Neuron (in vitro differentiated cells): Measurements from ENCODE around the gene CIDEC.

Source experiments
- H2AFZ ChIP-seq: one replicate; pipeline ENCODE4 v1.6.1; 2013; ENCODE audit warnings: low read depth, mild to moderate bottlenecking, inconsistent platforms, low read length, moderate library complexity
- H3K27me3 ChIP-seq: one replicate; pipeline ENCODE4 v1.6.1; 2013; ENCODE audit warnings: low read length; ENCODE audit not compliant: insufficient read depth
- H3K36me3 ChIP-seq: one replicate; pipeline ENCODE4 v1.6.1; 2013; ENCODE audit warnings: low read length; ENCODE audit not compliant: insufficient read depth
- H3K4me1 ChIP-seq: one replicate; pipeline ENCODE4 v1.6.1; 2013; ENCODE audit warnings: low read length; ENCODE audit not compliant: insufficient read depth
- H3K4me3 ChIP-seq: 2 replicates; pipeline ENCODE4 v1.5.1; 2013; ENCODE audit warnings: mild to moderate bottlenecking, low read length, moderate library complexity
- H3K9me3 ChIP-seq: one replicate; pipeline ENCODE4 v1.6.1; 2013; ENCODE audit warnings: low read length

The CIDEC gene

DNA sequence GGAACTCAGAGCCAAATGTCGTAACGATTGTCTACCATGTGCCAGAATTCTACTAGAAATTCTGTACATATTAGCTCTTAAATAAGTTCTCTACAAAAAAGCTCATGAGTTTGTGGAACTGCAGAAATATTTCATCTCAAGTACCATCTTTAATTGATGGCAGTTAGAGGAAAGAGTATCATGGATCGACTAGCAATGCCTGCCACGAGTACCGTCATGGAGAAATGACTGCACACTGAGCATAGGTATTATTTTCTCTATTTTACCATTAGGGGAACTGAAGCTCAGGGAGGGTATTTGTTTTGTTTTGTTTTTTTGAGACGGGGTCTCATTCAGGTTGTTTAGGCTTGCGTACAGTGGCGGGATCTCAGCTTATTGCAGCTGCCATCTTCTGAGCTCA, 39.0 kb downstream of the CIDEC start:
- Histone ChIP-seq H3K9me3 (no peaks in the 10 kb centered on the region), H3K4me3 (no peak overlapping the region), H3K4me1 (peaks cover 5% of the 10 kb centered on the region), H3K27me3 (no peaks in the 10 kb centered on the region), H3K36me3 (peaks cover 32% of the 10 kb centered on the region), H2AFZ (no peak overlapping the region)

DNA sequence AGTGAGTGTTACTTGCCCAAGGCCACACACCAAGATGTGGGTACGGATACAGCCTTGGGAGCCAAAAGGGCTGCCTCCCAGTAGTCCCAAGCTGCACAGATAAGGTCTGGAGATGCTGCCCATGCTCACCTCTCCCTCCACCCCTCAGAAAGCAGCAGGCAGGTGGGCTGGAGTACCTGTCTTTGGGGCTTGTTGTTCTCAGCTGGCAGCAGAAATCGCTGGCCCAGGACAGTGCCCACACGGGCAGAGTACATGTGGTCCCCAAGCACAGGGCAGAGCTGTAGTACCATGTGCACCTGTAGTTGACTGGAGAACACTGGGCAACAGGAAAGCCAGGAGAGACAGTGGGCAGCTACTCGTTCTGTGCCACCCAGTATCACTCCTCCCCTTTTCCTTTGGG, 41.2 kb downstream of the CIDEC start:
- Histone ChIP-seq H3K9me3 (no peaks in the 10 kb centered on the region), H3K36me3 (peaks cover 53% of the 10 kb centered on the region)

DNA sequence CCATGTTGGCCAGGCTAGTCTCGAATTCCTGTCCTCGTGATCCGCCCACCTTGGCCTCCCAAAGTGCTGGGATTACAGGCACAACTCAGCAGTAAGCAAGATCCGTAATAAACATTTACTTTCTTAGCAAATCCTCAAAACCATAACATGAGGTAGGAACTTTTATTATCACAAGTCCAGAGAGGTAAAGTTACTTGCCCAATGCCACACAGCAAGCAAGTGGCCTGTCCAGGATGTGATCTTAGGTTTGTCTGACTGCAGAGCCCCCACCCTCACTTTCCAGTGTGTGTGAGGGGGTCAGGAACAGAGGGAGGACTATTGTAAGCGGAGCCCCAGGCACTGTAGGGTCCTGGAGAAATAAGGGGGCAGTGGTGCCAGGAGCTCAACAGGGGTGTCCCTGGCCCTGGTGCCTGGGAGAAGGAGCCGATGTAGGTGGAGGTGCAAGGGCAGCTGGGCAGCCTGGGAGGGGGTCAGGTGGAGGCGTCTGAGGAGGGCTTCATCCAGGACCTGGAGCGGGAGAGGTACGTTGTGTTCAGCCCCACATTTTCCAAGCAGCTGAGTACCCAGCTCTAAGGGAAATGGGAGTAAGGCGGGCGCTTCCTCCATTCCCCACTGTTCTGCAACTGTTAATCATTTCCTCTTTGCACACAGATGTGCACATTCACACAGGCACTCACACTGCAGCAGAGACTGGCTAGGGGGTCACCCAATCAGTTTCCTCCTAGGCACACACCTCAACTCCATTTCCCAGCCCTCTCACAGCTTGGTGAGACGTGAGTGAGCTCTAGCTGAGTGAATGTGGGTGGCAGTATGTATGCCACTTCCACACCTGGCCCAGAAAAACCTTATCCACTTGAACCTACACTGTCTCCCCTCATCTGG, 42.1 kb downstream of the CIDEC start:
- Histone ChIP-seq H3K9me3 (no peaks in the 10 kb centered on the region), H3K27me3 (no peaks in the 10 kb centered on the region), H3K4me1 (no peaks in the 10 kb centered on the region), H2AFZ (no peak overlapping the region), H3K4me3 (no peak overlapping the region), H3K36me3 (peaks cover 60% of the 10 kb centered on the region)

More for the DNA sequence above, 41.2 kb downstream of the CIDEC start:
- H3K4me1 ChIP-seq: peaks cover 5% of the 10 kb centered on the region
- H3K27me3 ChIP-seq: no peaks in the 10 kb centered on the region
- H3K4me3 ChIP-seq: no peak overlapping the region
- H2AFZ ChIP-seq: no peak overlapping the region

GRCh38 chr3:9834520-9835380, 45.3 kb downstream of the CIDEC start:
- Histone ChIP-seq H2AFZ (no peak overlapping the region), H3K27me3 (no peaks in the 10 kb centered on the region), H3K4me1 (no peaks in the 10 kb centered on the region), H3K36me3 (peaks cover 57% of the 10 kb centered on the region), H3K9me3 (no peaks in the 10 kb centered on the region), H3K4me3 (no peak overlapping the region)

DNA sequence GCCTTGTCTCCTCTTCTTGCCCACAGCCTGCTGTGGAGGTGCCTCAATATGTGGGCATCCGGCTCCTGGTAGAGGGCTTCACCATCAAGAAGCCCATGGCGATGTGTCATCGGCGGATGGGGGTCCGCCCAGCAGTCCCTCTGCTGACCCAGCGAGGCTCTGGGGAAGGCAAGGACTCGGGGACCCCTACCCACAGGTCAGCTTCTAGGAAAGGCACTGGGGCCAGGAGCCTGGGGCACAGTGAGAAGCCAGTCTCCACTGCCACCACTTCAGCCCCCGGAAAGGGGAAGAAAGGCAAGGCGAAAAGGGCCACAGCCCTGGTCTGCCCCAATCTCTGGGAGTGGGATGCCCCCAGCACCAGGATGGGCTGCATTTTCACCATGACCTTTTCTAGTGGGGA, 47.0 kb downstream of the CIDEC start:
- H3K4me1 ChIP-seq: no peaks in the 10 kb centered on the region
- H2AFZ ChIP-seq: no peak overlapping the region
- no peaks in the 10 kb centered on the region for H3K27me3 ChIP-seq
- H3K36me3 ChIP-seq: peaks cover 62% of the 10 kb centered on the region
- H3K9me3 ChIP-seq: no peaks in the 10 kb centered on the region
- H3K4me3 ChIP-seq: no peak overlapping the region

GRCh38 chr3:9831253-9831652, 48.8 kb downstream of the CIDEC start:
- Histone ChIP-seq H3K4me3 (no peak overlapping the region), H3K9me3 (no peaks in the 10 kb centered on the region), H2AFZ (no peak overlapping the region), H3K36me3 (peaks cover 64% of the 10 kb centered on the region), H3K4me1 (no peaks in the 10 kb centered on the region), H3K27me3 (no peaks in the 10 kb centered on the region)

- H3K4me3 ChIP-seq: no peak overlapping the region
- peaks cover 44% of the 10 kb centered on the region for H3K36me3 ChIP-seq
- no peaks in the 10 kb centered on the region for H3K9me3 ChIP-seq
- H3K4me1 ChIP-seq: no peaks in the 10 kb centered on the region
- no peak overlapping the region for H2AFZ ChIP-seq
- no peaks in the 10 kb centered on the region for H3K27me3 ChIP-seq
These were observed 51.0 kb downstream of the CIDEC start for GRCh38 chr3:9828801-9829755.

- no peak overlapping the region for H3K4me3 ChIP-seq
- H3K36me3 ChIP-seq: peaks cover 28% of the 10 kb centered on the region
- no peaks in the 10 kb centered on the region for H3K9me3 ChIP-seq
- H3K4me1 ChIP-seq: no peaks in the 10 kb centered on the region
- H3K27me3 ChIP-seq: no peaks in the 10 kb centered on the region
- H2AFZ ChIP-seq: no peak overlapping the region
These were observed 53.1 kb downstream of the CIDEC start for GRCh38 chr3:9826815-9827573.

GRCh38 chr3:9825451-9826040, 54.5 kb downstream of the CIDEC start:
- Histone ChIP-seq H3K36me3 (peaks cover 29% of the 10 kb centered on the region), H3K27me3 (no peaks in the 10 kb centered on the region), H3K9me3 (no peaks in the 10 kb centered on the region), H3K4me1 (no peaks in the 10 kb centered on the region), H3K4me3 (no peak overlapping the region), H2AFZ (no peak overlapping the region)

- no peaks in the 10 kb centered on the region for H3K9me3 ChIP-seq
- no peak overlapping the region for H2AFZ ChIP-seq
- H3K36me3 ChIP-seq: peaks cover 27% of the 10 kb centered on the region
- no peak overlapping the region for H3K4me3 ChIP-seq
- H3K4me1 ChIP-seq: no peaks in the 10 kb centered on the region
- no peaks in the 10 kb centered on the region for H3K27me3 ChIP-seq
These were observed 59.1 kb downstream of the CIDEC start for GRCh38 chr3:9820946-9821345.

- Histone ChIP-seq H2AFZ (no peak overlapping the region), H3K4me1 (no peaks in the 10 kb centered on the region), H3K27me3 (no peaks in the 10 kb centered on the region), H3K4me3 (no peak overlapping the region), H3K9me3 (no peaks in the 10 kb centered on the region), H3K36me3 (peaks cover 27% of the 10 kb centered on the region)
These were observed 59.5 kb downstream of the CIDEC start for GRCh38 chr3:9820543-9820942.
